BJ (cell line): ENCODE data around the gene ZNF146. TPM values are rescaled to one million over a fixed set of nuclear protein-coding genes. Genes with fewer than 3 reads are reported as not detected.

Source experiments
- CTCF ChIA-PET: fragments of 350-600 bp; formaldehyde crosslinking; extraction: SDS; loops from one replicate; lab custom pipeline; 2021; ENCODE audit warnings: antibody characterized with exemption, inconsistent platforms; lab: Yijun Ruan, JAX
- POLR2A ChIA-PET: fragments of 300-600 bp; sonication (Branson Sonifier 250); formaldehyde crosslinking; extraction: SDS; loops from one replicate; lab custom pipeline; 2021; ENCODE audit warnings: antibody characterized with exemption; lab: Charles Lee
- DNase-seq: peaks from one replicate; pipeline ENCODE4 v3.0.0-alpha.2; 2011; ENCODE audit warnings: low read depth
- H3K27me3 ChIP-seq: 2 replicates; pipeline ENCODE4 v1.6.0; 2011; ENCODE audit warnings: low read length; ENCODE audit not compliant: control insufficient read depth, insufficient read depth
- H3K36me3 ChIP-seq: 2 replicates; pipeline ENCODE4 v1.5.1; 2011; ENCODE audit warnings: low read length; ENCODE audit not compliant: control insufficient read depth, insufficient read depth
- H3K4me3 ChIP-seq: 2 replicates; pipeline ENCODE4 v1.5.1; 2011; ENCODE audit warnings: low read depth, mild to moderate bottlenecking, control low read depth, low read length
- CTCF ChIP-seq: IDR thresholded peaks from 2 replicates; pipeline ENCODE4 v1.5.1; 2011; ENCODE audit warnings: low read depth, mild to moderate bottlenecking, control low read depth, inconsistent platforms, low read length, moderate library complexity; ENCODE audit not compliant: insufficient read depth
- polyA plus RNA-seq: library from polyadenylated mRNA; depleted of rRNA; stranded (reverse); fragments of >200 nt; gene quantifications from 2 replicates; pipeline ENCODE4 v1.2.3, GENCODE V29; 2011

Gene ZNF146
- polyA plus RNA-seq, 1 experiment: 24.3 TPM

GRCh38 chr19:36203293-36203692, 11.6 kb upstream of the ZNF146 start:
- ChIA-PET CTCF (no interaction called here), POLR2A (no interaction called here)
- no peaks in the 10 kb centered on the region for H3K27me3 ChIP-seq
- TF ChIP-seq CTCF: no peak
- H3K36me3 ChIP-seq: no peaks in the 10 kb centered on the region
- no peak overlapping the region for H3K4me3 ChIP-seq
- DNase-seq: no peak

GRCh38 chr19:36207605-36208252, 7.2 kb upstream of the ZNF146 start:
- no peak for DNase-seq
- ChIA-PET CTCF (interaction anchor here (0.7 kb wide), 2 partner anchors 11 to 261 kb away, joined by 3 to 5 read pairs; no protein-coding TSS in a partner anchor), POLR2A (no interaction called here)
- Histone ChIP-seq H3K27me3 (no peaks in the 10 kb centered on the region), H3K4me3 (no peak overlapping the region), H3K36me3 (no peaks in the 10 kb centered on the region)
- TF ChIP-seq CTCF: no peak

- POLR2A ChIA-PET: no interaction called here
Measured at GRCh38 chr19:36209372-36209771, 5.5 kb upstream of the ZNF146 start.

GRCh38 chr19:36210497-36210896, 4.4 kb upstream of the ZNF146 start:
- DNase-seq: no peak
- no peak for TF ChIP-seq CTCF
- no peak overlapping the region for H3K4me3 ChIP-seq
- POLR2A ChIA-PET: no interaction called here
- CTCF ChIA-PET: interaction anchor here (0.6 kb wide), 1 partner anchor 24 kb away, joined by 5 read pairs; no protein-coding TSS in a partner anchor
- no peaks in the 10 kb centered on the region for H3K27me3 ChIP-seq
- H3K36me3 ChIP-seq: 0 out of 2 replicates have a peak, but pooled peaks cover 1% of the 10 kb centered on the region

More at GRCh38 chr19:36209372-36209771, 5.5 kb upstream of the ZNF146 start:
- CTCF ChIA-PET: no interaction called here
- no peak overlapping the region for H3K4me3 ChIP-seq
- H3K27me3 ChIP-seq: no peaks in the 10 kb centered on the region
- H3K36me3 ChIP-seq: 0 out of 2 replicates have a peak, but pooled peaks cover 1% of the 10 kb centered on the region
- no peak for TF ChIP-seq CTCF
- no peak for DNase-seq

- Histone ChIP-seq H3K36me3 (0 out of 2 replicates have a peak, but pooled peaks cover 1% of the 10 kb centered on the region), H3K27me3 (no peaks in the 10 kb centered on the region), H3K4me3 (no peak overlapping the region)
- TF ChIP-seq CTCF: no peak
- DNase-seq: no peak
- POLR2A ChIA-PET: no interaction called here
- CTCF ChIA-PET: no interaction called here
Measured at GRCh38 chr19:36212895-36213294, 2.0 kb upstream of the ZNF146 start.
